Measurements from ENCODE around the gene BLOC1S2.
A peak's percentile ranks its signal among the peaks of the same experiment; 100 is the strongest.
"Not testable (repeated sequence)": the region's sequence is repeated elsewhere in the genome, so short reads cannot be mapped to it uniquely, and the experiment has no call there.

Gene BLOC1S2

DNA sequence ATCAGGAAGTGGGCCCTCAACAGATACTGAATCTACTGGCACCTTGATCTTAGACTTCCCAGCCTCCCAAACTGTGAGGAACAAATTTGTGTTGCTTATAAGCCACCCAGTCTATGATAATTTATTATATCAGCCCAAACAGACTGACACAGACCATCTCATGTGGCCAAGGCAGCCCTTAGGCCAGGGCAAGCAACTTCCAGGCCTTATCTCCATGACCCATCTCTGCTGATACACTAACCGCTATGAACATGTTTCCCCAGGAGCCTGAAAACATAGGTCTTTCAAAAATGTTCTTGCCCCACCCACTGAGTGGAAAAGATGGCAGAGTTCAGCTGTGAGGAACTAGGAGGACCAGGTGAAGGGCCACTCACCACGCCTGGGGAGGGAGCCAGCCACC, 3.2 kb upstream of the BLOC1S2 start:
- DNase-seq = no peak

DNA sequence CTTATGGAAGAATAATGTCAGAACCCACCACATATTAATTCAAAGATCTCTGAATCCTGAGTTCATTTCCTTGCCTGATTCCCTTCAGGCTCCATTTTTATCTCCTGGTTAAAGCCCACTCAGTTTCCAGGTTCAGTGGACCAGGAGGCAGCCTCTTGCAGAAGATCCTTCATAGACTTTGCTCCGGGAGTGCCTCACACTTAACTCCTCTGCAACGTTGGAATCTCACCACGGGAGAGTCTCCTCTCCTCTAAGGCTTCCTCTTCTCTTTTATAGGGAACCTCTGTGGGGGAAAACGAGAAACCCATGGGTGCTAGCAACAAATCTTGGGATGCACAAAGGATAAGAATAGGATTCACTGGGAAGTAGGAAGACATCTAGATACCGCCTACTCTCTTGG, 1.7 kb upstream of the BLOC1S2 start:
- DNase-seq = no peak

DNA sequence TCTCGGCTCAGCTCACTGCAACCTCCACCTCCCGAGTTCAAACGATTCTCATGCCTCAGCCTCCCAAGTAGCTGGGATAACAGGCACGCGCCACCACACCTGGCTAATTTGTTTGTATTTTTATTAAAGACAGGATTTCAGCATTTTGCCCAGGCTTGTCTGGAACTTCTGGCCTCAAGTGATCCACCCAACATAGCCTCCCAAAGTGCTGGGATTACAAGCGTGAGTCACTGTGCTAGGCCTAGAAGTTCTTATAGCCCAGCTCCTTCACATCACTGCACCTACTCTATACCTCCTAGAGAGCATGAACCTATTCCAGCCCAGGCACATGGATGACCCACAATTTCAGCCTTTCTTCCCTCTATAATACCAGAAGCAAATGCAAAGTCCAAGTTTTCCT, 1.3 kb upstream of the BLOC1S2 start:
- no peak for DNase-seq

DNA sequence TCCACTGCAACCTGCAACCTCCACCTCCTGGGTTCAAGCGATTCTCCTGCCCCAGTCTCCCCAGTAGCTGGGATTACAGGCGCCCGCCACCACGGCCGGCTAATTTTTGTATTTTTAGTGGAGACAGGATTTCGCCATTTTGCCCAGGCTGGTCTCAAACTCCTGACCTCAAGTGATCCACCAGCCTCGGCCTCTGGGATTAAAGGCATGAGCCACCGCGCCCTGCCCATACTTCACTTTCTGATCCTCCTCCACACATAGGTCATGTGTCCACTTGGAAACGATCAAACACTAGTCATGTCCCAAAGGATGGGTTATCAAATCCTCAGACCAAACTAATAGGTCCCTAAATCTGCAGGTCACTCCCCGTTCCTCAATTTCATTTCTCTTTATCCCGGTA, 1.2 kb downstream of the BLOC1S2 start:
- not testable (repeated sequence) for DNase-seq

DNA sequence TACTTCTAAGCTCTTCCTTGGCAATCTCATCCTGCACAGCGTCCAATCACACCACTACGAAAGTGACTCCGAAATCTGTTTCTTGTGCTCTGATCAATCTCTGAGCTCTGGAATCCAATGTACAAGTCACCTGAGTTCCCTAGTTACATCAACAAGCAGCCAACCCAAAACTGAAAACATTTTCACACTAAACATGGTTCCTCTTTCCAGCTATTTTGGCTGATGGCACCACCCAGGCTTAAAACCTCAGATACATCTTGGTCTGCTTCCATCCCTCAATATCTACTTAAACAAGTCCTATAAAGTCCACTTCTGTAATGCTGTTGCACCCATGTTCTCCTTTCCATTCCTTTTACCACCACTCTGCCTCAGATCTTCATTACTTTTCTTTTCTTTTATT, 3.6 kb downstream of the BLOC1S2 start:
- DNase-seq = no peak

DNA sequence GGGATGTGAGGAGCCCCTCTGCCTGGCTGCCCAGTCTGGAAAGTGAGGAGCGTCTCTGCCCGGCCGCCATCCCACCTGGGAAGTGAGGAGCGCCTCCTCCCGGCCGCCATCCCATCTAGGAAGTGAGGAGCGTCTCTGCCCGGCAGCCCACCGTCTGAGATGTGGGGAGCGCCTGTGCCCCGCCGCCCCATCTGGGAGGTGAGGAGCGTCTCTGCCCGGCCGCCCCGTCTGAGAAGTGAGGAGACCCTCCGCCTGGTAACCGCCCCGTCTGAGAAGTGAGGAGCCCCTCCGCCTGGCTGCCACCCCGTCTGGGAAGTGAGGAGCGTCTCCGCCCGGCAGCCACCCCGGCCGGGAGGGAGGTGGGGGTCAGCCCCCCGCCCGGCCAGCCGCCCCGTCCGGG, 9.5 kb downstream of the BLOC1S2 start:
- not testable (repeated sequence) for DNase-seq

DNA sequence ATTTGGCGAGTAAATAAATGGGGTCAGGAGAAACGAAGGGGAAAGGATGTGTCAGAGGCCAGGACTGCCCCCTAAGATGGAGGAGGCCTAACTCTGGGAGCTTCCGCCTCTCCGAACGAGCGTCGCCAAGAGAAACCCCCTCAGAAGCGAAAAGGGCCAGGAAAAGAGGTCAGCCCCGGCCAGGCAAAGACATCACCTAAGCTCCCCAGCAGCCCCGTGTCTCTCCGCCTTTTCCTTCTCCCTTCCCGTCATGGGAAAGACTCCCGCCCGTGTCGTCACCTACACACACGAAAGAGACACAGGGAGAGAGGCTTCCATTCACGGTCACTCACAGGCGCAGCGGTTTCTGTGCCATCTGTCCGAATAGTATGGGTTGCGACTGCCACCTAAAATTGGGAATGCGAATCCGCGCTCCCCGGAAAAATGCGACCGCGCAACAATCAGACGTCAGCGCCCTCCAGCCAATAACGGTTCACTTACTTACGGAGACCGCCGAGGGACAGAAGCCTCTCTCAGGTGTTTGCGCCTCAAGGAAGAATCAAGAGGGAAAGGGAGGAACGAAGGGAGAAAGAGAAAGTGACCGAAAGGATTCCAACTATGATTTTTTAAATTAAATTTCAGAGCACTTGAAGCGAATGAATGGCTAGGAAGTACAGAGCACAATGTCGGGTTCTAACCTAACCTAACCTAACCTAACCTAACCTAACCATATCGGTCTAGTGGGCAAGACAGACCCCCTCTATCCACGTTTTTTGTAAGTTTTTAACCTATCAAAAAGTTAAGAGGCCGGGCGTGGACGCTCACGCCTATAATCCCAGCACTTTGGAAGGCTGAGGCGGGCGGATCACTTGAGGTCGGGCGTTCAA, 19.0 kb downstream of the BLOC1S2 start, which contains the start of gene CWF19L1:
TSS of gene CWF19L1 (minus strand) at position 400 of the 866 bp plus-strand sequence. CDS start at position 355, 45 bp downstream.
- peak; percentile 95 for DNase-seq

DNA sequence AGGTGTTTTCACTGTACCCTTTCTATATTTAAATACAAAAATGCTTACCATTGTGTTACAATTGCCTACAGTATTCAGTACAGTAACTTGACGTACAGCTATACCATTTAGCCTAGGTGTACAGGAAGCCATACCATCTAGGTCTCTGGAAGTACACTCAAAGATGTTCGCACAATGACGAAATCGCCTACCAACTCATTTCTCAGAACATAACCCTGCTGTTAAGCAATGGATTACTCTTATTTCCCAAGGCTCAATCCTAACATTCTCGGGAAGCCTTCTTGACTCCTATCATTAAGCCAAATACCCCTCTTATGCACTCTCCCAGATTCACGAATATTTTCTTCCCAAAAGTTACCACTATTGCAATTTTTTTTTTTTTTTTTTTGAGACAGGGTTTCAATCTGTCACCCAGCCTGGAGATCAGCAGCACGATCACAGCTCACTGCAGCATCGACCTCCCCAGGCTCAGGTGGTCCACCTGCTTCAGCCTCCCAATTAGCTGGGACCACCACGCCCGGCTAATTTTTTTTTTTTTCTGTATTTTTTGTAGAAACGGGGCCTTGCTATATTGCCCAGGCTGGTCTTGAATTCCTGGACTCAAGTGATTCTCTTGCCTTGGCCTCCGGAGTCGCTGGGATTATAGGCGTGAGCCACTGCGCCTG, 20.5 kb downstream of the BLOC1S2 start:
- no peak for DNase-seq

DNA sequence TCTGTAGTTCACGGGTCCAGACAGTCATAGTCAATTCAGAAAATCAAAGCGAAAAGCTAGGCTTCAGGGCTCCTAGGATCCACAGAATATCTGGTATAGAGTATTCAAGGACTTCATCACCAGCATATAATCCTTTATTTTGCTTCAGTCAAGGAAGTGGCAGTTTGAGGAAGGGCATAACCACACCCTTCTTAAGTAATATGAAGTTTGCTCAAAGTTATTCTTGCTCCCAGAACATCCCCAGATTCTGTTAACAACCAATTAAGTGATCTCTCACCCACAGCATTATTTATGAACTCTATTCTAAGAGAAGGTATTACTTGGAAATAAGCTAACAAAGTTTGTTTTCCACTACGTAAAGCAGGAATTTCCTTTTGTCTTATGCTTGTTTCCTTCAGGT, 32.3 kb downstream of the BLOC1S2 start:
- no peak for DNase-seq

DNA sequence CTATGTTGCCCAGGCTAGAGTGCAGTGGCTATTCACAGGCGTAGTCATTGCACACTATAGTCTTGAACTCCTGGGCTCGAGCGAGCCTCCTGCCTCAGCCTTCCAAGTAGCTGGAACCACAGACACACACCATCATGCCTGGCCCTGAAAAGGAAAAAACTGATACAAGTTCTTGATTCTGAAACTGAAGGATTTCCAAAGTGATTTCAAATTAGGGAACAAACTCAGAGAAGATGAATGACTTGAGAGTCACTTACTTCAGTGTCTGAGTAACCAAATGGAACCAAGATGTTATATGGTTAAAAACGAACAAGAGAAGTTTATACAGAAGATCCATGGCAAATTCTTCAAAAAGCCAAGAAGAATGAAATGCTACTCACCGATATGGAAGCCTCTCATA, 33.4 kb downstream of the BLOC1S2 start:
- no peak for DNase-seq

DNA sequence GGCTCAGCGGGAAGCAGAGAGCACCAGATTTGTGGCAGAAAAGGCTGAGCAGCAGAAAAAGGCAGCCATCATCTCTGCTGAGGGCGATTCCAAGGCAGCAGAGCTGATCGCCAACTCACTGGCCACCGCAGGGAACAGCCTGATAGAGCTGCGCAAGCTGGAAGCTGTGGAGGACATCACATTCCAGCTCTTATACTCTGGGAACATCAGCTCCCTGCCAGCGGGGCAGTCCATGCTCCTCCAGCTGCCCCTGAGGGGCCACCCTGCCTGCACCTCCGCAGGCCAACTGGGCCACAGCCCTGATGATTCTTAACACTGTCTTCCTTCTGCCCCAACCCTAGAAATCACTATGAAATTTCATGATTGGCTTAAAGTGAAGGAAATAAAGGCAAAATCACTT, 37.7 kb downstream of the BLOC1S2 start:
- DNase-seq = no peak

DNA sequence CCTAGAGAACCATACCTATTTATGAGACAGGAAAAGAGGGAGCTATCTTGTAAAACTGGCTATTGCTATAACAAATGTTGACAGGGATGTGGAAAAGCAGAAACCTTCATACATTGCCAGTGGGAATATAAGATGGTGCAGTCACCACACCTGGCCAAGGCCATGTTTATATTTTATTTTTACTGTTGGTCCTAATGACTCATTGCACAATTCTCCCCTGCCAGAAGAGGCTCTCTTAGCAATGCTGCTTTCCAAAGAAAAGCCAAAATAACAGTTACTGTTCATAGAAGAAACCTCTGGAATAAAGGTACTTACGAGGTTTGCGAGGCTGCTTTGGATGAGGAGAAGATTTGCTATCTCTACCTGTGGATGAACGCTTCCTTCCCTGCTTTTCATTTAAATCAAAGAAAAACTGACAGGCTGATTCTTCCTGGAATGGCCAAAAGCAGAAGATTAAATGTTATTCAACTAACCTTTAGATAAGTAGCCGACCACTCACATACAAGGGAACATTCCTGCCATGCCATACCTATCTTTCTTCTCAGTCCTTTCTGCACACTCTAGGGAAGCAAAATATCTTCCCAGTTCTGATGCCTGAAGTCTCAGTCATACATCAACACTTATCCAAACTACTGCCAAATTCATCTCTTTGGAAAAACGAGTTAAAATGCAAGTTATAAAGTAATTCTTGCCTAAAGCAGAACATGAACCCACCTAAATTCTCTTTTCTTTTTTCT, 40.8 kb downstream of the BLOC1S2 start:
- no peak for DNase-seq

DNA sequence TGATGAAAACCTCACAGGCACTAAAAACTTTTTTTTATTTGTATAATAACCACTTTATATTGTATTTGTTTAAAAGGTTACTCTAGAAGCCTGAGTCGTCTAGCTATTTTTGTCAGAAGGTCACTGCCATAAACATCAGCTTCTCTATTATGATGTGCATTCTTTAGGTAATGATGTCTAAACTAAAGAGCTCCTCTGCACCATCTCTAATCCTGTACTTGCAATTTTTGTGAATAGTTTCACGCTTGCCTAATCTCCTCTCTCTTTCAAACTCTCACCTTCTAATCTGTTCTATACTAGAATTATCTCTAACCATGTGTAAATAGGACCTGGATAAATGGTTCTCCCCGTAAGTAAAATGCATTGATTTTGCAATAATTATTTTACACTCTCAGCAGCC, 46.6 kb downstream of the BLOC1S2 start:
- no peak for DNase-seq

DNA sequence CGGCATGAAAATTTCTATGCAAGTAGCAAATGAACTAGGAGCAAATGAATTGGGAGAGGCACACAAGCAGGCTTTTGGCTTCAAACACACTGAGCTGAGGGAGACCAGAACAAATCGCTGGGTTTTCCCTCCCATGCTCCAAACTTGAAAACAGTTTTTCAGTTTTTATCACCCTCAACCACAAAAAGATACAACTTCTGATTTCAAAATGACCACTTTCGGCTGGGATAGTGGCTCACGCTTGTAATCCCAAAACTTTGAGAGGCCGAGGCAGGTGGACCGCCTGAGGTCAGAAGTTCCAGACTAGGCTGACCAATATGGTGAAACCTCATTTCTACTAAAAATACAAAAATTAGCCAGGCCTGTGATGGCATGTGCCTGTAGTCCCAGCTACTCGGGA, 48.1 kb downstream of the BLOC1S2 start:
- no peak for DNase-seq

DNA sequence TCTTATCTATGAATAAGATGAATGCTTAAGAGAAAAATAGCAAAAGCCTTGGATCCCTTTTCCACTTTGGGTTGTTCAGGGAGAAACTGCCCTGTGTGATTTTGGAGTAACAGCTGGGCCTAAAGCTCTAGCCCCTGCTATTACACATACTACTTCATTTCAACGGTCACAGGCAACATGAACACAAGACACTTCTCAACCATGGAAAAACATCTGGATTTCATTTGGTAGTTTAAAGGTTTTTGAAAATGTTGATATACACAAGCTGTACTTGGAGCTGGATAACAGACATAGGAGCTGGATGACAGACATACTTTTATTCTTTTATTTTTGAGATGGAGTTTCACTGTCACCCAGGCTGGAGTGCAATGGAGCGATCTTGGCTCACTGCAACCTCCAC, 54.4 kb downstream of the BLOC1S2 start:
- no peak for DNase-seq

DNA sequence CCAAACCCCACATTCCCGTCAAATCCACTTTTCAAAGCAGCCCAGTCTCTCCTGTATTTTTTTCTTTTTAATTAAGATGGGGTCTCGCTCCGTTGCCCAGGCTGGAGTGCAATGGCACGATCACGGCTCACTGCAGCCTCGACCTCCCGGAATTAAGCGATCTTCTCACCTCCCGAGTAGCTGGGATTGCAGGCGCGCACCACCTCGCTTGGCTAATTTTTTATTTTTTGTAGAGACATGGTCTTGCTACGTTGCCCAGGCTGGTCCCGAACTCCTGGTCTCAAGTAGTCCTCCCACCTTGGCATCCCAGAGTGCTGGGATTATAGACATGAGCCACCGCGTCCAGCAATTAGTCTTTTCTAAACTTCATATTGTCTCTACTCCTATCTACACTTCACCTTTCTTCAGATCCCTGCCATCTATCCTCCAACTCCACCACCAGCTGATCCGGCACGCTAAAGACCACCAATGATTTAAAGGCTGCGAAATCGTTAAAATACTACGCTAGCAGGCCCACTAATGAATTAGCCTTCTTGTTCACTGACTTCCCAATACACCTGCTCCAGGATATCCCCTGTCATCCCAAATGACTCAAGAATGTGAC, 56.6 kb downstream of the BLOC1S2 start:
- no peak for DNase-seq

DNA sequence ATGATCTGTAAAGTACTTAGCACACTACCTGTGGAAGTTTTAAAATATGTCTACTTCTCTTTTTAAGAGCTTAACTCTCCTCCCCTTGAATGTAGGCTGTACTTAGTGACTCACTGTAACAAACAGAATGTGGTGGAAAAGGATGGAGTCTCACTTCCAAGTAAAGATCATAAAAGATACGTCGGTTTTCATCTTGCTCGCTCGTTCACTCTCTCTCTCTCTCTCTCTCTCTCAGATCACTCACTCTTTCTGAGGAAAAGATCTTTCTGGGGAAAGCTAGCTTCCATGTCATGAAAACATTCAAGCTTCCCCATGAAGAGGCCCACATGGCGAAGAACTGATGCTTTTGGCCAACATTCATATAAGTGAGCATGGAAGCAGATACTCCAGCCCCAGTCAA, 62.6 kb downstream of the BLOC1S2 start:
- DNase-seq = no peak

All from femur (tissue), 1 donor.